NCI-H128 (cell line): ENCODE results near the gene DEPDC1B.
"Not testable (repeated sequence)": the region's sequence is repeated elsewhere in the genome, so short reads cannot be mapped to it uniquely, and the experiment has no call there.

ENCODE experiments used
- DNase-seq: peaks from one replicate; lab custom pipeline; 2025; ENCODE audit not compliant: unreplicated experiment; lab: John Stamatoyannopoulos, UW

The DEPDC1B gene, protein sequence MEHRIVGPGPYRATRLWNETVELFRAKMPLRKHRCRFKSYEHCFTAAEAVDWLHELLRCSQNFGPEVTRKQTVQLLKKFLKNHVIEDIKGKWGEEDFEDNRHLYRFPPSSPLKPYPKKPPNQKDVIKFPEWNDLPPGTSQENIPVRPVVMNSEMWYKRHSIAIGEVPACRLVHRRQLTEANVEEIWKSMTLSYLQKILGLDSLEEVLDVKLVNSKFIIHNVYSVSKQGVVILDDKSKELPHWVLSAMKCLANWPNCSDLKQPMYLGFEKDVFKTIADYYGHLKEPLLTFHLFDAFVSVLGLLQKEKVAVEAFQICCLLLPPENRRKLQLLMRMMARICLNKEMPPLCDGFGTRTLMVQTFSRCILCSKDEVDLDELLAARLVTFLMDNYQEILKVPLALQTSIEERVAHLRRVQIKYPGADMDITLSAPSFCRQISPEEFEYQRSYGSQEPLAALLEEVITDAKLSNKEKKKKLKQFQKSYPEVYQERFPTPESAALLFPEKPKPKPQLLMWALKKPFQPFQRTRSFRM

GRCh38 chr5:60699609-60700415 is at the start of gene DEPDC1B:
Gene DEPDC1B, minus strand, starts transcription at chr5:60700166. Its CDS starts 73 bp downstream, at chr5:60700093.
- DNase-seq: peak; percentile 49

- DNase-seq: no peak
Measured at GRCh38 chr5:60744682-60745081, 44.7 kb upstream of the DEPDC1B start.

GRCh38 chr5:60743511-60744314 is 43.7 kb upstream of the DEPDC1B start:
- DNase-seq: no peak

GRCh38 chr5:60740322-60740721 is 40.4 kb upstream of the DEPDC1B start:
- DNase-seq: no peak

DNA sequence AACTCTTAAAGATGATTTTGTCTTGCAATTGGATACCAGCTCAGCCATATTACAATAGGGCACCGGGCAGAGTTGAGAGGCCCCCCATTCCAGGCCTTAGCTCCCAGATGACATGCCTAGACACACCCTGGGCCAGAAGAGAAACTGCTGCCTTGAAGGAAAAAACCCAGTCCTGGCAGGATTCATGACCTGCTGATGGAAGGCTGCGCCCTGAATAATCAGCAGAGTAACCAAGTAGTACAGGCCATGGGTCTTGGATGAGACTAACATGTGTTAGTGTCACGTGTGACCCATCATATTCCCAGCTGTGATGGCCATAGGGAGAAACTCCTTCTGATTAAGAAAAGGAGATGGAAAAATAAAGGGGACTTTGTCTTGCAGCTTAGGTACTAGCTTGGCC is 39.0 kb upstream of the DEPDC1B start:
- no peak for DNase-seq

DNA sequence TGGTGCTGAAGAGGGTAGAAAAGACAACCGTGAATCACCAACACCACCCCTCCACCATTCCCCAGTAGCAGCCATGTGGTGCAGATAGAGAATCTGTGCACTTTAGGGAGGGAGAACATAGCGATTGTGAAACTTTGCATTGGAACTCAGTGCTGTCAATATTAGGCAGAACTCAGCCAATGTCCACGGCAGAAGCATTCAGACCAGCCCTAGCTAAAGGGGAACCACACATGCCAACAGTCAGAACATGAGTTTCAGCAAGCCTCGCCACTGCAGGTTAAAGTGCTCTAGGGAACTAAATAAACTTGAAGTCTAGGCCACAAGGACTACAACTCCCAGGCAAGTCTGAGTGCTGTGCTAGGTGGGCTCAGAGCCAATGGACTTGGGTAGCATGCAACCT is 38.5 kb upstream of the DEPDC1B start:
- DNase-seq: no peak

DNA sequence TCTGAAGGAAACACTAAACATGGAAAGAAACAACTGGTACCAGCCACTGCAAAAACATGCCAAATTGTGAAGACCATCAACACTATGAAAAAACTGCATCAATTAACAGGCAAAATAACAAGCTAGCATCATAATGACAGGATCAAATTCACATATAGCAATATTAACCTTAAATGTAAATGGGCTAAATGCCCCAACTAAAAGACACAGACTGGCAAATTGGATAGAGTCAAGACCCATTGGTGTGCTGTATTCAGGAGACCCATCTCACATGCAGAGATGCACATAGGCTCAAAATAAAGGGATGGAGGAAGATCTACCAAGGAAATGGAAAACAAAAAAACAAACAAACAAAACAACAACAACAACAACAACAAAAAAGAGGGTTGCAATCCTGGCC is 30.9 kb upstream of the DEPDC1B start:
- DNase-seq: not testable (repeated sequence)

DNA sequence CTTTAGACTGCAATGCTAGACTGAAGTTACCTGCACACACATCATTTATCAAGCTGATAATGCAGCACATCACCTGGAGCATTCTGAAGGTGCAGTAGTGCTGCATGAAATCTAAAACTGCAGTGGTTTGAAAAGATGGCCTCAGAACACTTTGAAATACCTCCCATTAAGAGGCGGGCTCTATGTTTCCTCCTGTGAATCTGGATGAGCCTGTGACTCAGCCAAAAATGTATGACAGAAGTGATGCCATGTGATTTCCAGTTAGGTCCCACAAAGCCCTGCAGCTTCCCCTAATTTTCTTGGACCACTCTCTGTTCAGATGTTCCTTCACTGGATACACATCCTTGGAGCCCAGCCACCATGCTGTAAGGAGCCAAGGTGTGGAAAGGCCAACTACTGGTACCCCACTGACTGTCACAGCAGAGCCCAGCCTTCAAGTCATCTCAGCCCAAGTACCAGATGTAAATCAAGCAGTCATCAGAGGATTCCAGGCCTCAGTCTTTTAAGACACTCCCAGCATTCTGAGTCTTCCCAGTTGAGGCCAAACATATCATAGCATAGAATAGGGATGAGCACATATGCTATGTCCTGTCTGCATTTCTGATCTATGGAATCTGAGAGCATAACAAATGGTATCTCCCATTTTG is 27.2 kb upstream of the DEPDC1B start:
- no peak for DNase-seq

- DNase-seq: no peak
Measured at GRCh38 chr5:60724126-60724525, 24.2 kb upstream of the DEPDC1B start.

GRCh38 chr5:60722416-60722815 is 22.4 kb upstream of the DEPDC1B start:
- DNase-seq: peak; percentile 36

GRCh38 chr5:60719329-60719728 is 19.4 kb upstream of the DEPDC1B start:
- no peak for DNase-seq

- DNase-seq: no peak
Measured at GRCh38 chr5:60718166-60718892, 18.4 kb upstream of the DEPDC1B start.

DNA sequence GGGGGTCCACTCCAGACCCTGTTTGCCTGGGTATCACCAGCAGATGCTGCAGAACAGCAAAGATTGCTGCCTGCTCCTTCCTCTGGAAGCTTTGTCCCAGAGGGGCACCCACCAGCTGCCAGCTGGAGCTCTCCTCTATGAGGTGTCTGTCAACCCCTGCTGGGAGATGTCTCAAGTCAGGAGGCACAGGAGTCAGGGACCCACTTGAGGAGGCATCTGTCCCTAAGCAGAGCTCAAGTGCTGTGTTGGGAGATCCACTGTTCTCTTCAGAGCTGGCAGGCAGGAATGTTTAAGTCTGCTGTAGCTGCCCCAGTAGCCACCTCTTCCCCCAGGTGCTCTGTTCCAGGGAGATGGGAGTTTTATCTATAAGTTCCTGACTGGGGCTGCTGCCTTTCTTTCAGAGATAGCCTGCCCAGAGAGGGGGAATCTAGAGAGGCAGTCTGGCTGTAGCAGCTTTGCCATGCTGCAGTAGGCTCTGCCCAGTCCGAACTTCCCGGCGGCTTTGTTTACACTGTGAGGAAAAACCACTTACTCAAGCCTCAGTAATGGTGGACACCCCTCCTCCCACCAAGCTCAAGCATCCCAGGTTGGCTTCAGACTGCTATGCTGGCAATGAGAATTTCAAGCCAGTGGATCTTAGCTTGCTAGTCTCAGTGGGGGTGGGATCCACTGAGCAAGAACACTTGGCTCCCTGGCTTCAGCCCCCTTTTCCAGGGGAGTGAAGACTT is 15.4 kb upstream of the DEPDC1B start:
- not testable (repeated sequence) for DNase-seq

GRCh38 chr5:60712950-60713349 is 13.0 kb upstream of the DEPDC1B start:
- no peak for DNase-seq

DNA sequence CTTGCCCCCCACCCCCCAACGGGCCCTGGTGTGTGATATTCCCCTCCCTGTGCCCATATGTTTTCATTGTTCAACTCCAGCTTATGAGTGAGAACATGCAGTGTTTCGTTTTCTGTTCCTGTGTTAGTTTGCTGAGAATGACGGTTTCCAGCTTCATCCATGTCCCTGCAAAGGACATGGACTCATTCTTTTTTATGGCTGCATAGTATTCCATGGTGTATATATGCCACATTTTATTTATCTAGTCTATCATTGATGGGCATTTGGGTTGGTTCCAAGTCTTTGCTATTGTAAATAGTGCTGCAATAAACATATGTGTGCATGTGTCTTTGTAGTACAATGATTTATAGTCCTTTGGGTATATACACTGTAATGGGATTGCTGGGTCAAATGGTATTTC is 11.9 kb upstream of the DEPDC1B start:
- DNase-seq: not testable (repeated sequence)

DNA sequence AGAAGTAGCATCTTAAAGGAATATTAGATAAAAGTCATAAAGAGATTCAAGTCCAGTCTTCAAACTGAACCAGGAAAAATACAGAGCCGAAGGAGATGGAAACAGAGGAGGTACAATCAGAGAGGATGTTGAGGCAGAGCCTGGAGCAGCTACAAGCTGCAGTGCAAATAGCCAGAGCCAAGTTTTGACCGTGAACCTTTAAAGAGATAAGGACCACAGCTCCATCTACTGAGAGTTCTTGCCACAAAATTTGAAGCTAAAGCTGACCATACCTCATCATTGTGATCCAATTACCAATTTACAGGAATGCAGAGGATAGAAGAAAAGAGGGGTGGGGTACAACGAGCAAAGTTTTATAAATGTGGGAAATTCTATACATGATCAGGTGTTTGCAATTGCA is 10.4 kb upstream of the DEPDC1B start:
- DNase-seq: no peak

- no peak for DNase-seq
Measured at GRCh38 chr5:60705144-60705543, 5.2 kb upstream of the DEPDC1B start.

DNA sequence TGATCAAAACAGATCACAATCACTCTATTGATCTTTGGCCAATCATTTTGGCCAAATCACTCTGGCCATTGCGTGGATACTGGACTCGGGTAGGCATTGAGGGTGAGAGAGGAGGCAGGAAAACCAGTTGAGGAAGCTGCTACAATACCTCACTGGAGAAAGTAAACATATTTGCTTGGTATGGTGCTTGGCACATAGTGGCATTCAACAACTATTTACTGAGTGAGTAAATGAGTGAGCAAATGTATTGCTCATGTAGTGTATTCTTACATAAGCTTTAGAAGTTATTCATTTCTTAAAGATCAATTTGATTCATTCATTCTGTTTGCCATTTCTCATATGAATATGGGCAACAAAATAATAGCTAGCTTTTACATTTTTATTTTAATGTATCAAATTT is 4.0 kb upstream of the DEPDC1B start:
- no peak for DNase-seq

DNA sequence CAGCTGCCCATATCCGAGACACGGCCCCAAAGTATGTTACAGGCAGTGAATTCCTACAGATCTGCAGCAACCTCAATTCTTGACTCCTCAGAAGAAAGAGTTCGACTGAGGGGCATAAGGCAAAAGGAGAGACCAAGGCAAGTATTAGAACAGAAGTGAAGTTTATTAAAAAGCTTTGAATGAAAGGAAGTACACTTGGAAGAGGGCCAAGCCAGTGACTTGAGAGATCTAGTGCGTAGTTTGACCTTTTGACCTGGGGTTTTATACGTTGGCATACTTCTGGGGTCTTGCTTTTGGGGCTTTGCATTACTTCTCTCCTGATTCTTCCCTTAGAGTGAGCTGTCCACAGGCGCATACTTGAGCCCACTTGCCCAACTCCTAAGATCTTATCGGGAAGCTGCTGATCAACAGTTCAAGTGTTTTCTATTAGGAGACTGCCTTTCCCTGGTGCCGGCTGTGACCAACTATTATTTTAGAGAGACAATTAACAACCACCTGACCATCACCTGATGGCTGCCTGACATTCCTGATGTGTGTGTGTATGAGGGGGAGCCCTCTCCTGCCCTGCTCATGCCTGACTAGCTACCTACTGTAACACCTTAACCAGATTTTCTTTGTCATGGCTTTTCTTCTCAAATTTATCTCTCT is 1.5 kb upstream of the DEPDC1B start:
- DNase-seq: no peak
